UCSD-AML1 (cell line): ENCODE measurements around the gene PADI2.

Source experiments
- DNase-seq: peaks from one replicate; lab custom pipeline; 2025; ENCODE audit not compliant: unreplicated experiment; lab: John Stamatoyannopoulos, UW

Gene PADI2

DNA sequence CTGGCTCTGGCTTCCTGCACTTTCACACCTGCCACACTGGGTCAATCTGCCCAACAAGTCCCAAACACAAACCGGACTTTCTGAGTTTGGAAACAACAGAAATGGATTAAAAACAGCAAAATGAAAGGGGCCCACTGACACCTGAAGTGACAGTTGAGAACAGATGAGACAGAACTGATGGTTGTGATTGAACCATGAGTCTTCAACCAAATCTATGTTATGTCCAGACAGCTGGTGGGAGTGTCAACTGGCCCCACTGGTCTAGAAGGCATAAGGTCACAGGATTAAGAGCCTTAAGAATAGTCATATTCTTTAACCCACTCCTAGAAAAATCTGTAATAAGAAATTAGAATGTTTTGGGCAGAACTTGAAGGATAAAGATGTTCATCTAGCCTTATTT is 94.5 kb downstream of the PADI2 start:
- DNase-seq, result no peak

- no peak for DNase-seq
These were observed 95.7 kb downstream of the PADI2 start for GRCh38 chr1:17023573-17023972.

- DNase-seq, result no peak
These were observed 96.1 kb downstream of the PADI2 start for GRCh38 chr1:17023102-17023501.

- no peak for DNase-seq
These were observed 97.4 kb downstream of the PADI2 start for GRCh38 chr1:17021896-17022295.

DNA sequence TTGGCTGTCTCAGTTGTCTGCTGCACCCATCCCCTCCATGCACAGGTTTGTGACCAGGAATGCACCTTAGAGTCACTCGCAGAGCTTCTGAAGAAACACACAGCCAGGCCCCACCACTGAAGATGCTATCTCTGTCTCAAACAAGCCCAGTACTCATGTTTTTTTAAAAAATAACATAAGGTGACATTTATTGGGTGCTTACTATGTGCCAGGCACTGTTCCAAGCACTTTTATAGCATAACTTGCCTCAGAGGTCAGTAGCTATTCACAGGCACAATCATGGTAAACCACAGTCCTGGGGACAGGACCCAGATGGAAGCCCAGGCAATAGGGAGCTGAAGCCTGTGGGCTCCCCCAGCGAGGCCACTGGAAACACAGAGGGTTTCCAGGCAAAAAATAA is 98.7 kb downstream of the PADI2 start:
- no peak for DNase-seq

GRCh38 chr1:17018849-17019248 is 100.4 kb downstream of the PADI2 start:
- no peak for DNase-seq

DNA sequence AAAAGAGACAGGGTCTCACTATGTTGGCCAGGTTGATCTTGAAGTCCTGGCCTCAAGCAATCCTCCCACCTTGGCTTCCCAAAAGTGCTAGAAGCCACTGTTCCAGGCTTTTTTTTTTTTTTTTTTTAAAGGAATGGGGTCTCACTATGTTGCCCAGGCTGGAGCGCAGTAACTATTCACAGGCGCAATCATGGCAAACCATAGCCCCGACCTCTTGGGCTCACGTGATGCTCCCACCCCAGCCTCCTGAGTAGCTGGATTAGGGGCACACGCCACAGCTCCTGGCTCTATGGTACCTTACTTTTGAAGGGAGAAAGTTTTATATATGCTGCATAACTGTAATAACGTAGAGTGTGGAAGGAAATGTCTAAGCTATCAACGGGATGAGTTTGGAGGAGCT is 101.8 kb downstream of the PADI2 start:
- no peak for DNase-seq
